Stomach (tissue), 4 donors: Measurements from ENCODE around the gene OCLN.

ENCODE experiments used
- CTCF ChIP-seq, 7 experiments: fragments of 450-650 bp in 4 of 7; fragments of 200-600 bp in 3 of 7; sonication (generic) in 3 of 7; IDR thresholded peaks; one replicate each; pipeline ENCODE4 v1.5.1; 2016 to 2019; ENCODE audit warnings: antibody characterized with exemption in 7 of 7, control low read depth in 2 of 7, mild to moderate bottlenecking in 1 of 7
- POLR2A ChIP-seq, 4 donors: fragments of 450-650 bp; IDR thresholded peaks; one replicate each; pipeline ENCODE4 v1.6.1; 2016; ENCODE audit warnings: antibody characterized with exemption in 4 of 4, control low read depth in 2 of 4, mild to moderate bottlenecking in 1 of 4, moderate library complexity in 1 of 4
- POLR2AphosphoS5 ChIP-seq, 3 donors: sonication (generic); formaldehyde crosslinking; IDR thresholded peaks; one replicate each; pipeline ENCODE4 v1.6.1; 2016; ENCODE audit warnings: antibody characterized with exemption in 3 of 3

- TF ChIP-seq CTCF (IDR thresholded peaks at IDR 0.05): no peak
- TF ChIP-seq POLR2A (IDR thresholded peaks at IDR 0.05): no peak
- TF ChIP-seq POLR2AphosphoS5 (IDR thresholded peaks at IDR 0.05): no peak
These were observed 36.0 kb downstream of the OCLN start for GRCh38 chr5:69528609-69529008.
